IMR-90 (cell line): ENCODE results near the gene ZNF423. TPM values are rescaled to one million over a fixed set of nuclear protein-coding genes. Genes with fewer than 3 reads are reported as not detected.

Source experiments
- ATAC-seq: fragments of 200-7000 bp; cut with Tn5 transposase; 2 replicates; pipeline ENCODE4 v1.9.1; 2020; ENCODE audit warnings: low read depth, mild to moderate bottlenecking, moderate library complexity
- BruUV-seq: library from RNA; stranded (reverse); fragments of 400-500 nt; replicated peaks from 2 replicates; lab custom pipeline; 2021; lab: Mats Ljungman, UMichigan
- CTCF ChIA-PET: fragments of 300-600 bp; formaldehyde crosslinking; extraction: SDS; loops from one replicate; lab custom pipeline; 2021; ENCODE audit warnings: antibody characterized with exemption; lab: Yijun Ruan, JAX
- POLR2A ChIA-PET: fragments of 300-600 bp; sonication (Branson Sonifier 250); formaldehyde crosslinking; loops from one replicate; lab custom pipeline; 2022; ENCODE audit warnings: antibody characterized with exemption; ENCODE audit not compliant: unreplicated experiment; lab: Charles Lee
- DNase-seq: peaks from one replicate; pipeline ENCODE4 v3.0.0; 2013
- H2AFZ ChIP-seq: replicated peaks from 2 replicates; pipeline ENCODE3; 2013; ENCODE audit warnings: low read length, mild to moderate bottlenecking; ENCODE audit not compliant: poor library complexity
- H2AK5ac ChIP-seq: 2 replicates; pipeline ENCODE4 v1.6.1; 2013; ENCODE audit warnings: low read depth, low read length, inconsistent platforms
- H2AK9ac ChIP-seq: replicated peaks from 2 replicates; pipeline ENCODE3; 2013; ENCODE audit warnings: mild to moderate bottlenecking, low read depth, low read length, moderate library complexity; ENCODE audit not compliant: poor library complexity
- H2BK120ac ChIP-seq: 2 replicates; pipeline ENCODE4 v1.6.1; 2013; ENCODE audit warnings: low read depth, low read length, inconsistent platforms
- H2BK15ac ChIP-seq: 3 replicates; pipeline ENCODE4 v1.6.1; 2013; ENCODE audit warnings: low read depth, low read length, inconsistent platforms
- H2BK20ac ChIP-seq: 2 replicates; pipeline ENCODE4 v1.6.1; 2013; ENCODE audit warnings: low read depth, mild to moderate bottlenecking, inconsistent platforms, low read length, moderate library complexity
- H2BK5ac ChIP-seq: 2 replicates; pipeline ENCODE4 v1.6.1; 2013; ENCODE audit warnings: mild to moderate bottlenecking, low read depth, low read length, inconsistent platforms; ENCODE audit not compliant: poor library complexity, severe bottlenecking
- H3K14ac ChIP-seq: replicated peaks from 2 replicates; pipeline ENCODE4 v1.6.1; 2013; ENCODE audit warnings: low read depth, low read length, inconsistent platforms
- H3K18ac ChIP-seq: 2 replicates; pipeline ENCODE4 v1.6.1; 2013; ENCODE audit warnings: low read depth, low read length, control low read depth
- H3K23ac ChIP-seq: 2 replicates; pipeline ENCODE4 v1.6.1; 2013; ENCODE audit warnings: low read depth, low read length, inconsistent platforms
- H3K27ac ChIP-seq: 2 replicates; pipeline ENCODE4 v1.5.1; 2013; ENCODE audit warnings: mild to moderate bottlenecking, control low read depth, low read length; ENCODE audit not compliant: insufficient read depth
- H3K27me3 ChIP-seq: 2 replicates; pipeline ENCODE4 v1.6.1; 2013; ENCODE audit warnings: low read length; ENCODE audit not compliant: control insufficient read depth, insufficient read depth
- H3K36me3 ChIP-seq: 2 replicates; pipeline ENCODE4 v1.6.1; 2013; ENCODE audit warnings: low read length, mixed read lengths; ENCODE audit not compliant: control insufficient read depth, insufficient read depth
- H3K4ac ChIP-seq: 2 replicates; pipeline ENCODE4 v1.6.1; 2013; ENCODE audit warnings: low read depth, low read length, inconsistent platforms
- H3K4me1 ChIP-seq: 2 replicates; pipeline ENCODE4 v1.6.1; 2013; ENCODE audit warnings: low read length, mixed read lengths; ENCODE audit not compliant: control insufficient read depth, insufficient read depth
- H3K4me2 ChIP-seq: 2 replicates; pipeline ENCODE4 v1.6.1; 2013; ENCODE audit warnings: low read depth, mild to moderate bottlenecking, control low read depth, low read length, moderate library complexity
- H3K4me3 ChIP-seq: 2 replicates; pipeline ENCODE4 v1.5.1; 2013; ENCODE audit warnings: low read depth, mild to moderate bottlenecking, control low read depth, low read length, moderate library complexity; ENCODE audit not compliant: insufficient read depth
- H3K56ac ChIP-seq: 2 replicates; pipeline ENCODE4 v1.6.1; 2013; ENCODE audit warnings: low read length, inconsistent platforms; ENCODE audit not compliant: insufficient read depth; ENCODE audit errors: extremely low read depth
- H3K79me1 ChIP-seq, 2 experiments: 2 replicates each; pipeline ENCODE4 v1.6.1; 2013; ENCODE audit warnings: low read length in 2 of 2, inconsistent platforms in 1 of 2, low read depth in 1 of 2
- H3K9ac ChIP-seq: 2 replicates; pipeline ENCODE4 v1.6.1; 2013; ENCODE audit warnings: low read depth, low read length, control low read depth
- H3K9me1 ChIP-seq: 2 replicates; pipeline ENCODE4 v1.6.1; 2013; ENCODE audit warnings: low read length, inconsistent platforms; ENCODE audit not compliant: insufficient read depth
- H3K9me3 ChIP-seq: 2 replicates; pipeline ENCODE4 v1.6.1; 2013; ENCODE audit warnings: low read length; ENCODE audit not compliant: control insufficient read depth, insufficient read depth
- H4K20me1 ChIP-seq: 2 replicates; pipeline ENCODE4 v1.6.1; 2013; ENCODE audit warnings: low read length, inconsistent platforms; ENCODE audit not compliant: insufficient read depth
- H4K5ac ChIP-seq: 2 replicates; pipeline ENCODE4 v1.6.1; 2013; ENCODE audit warnings: mild to moderate bottlenecking, low read depth, low read length, control low read depth
- H4K8ac ChIP-seq, 2 experiments: 2 replicates each; pipeline ENCODE4 v1.6.1; 2013; ENCODE audit warnings: low read depth in 2 of 2, low read length in 2 of 2, control low read depth in 1 of 2, inconsistent platforms in 1 of 2
- H4K91ac ChIP-seq: 2 replicates; pipeline ENCODE4 v1.6.1; 2013; ENCODE audit warnings: low read depth, low read length, inconsistent platforms; ENCODE audit not compliant: insufficient read depth
- BHLHE40 ChIP-seq: fragments of 150-350 bp; IDR thresholded peaks from 2 replicates; pipeline ENCODE4 v1.6.1; 2016; ENCODE audit warnings: mild to moderate bottlenecking, low read depth, low read length
- CEBPB ChIP-seq: IDR thresholded peaks from 2 replicates; pipeline ENCODE4 v1.6.1; 2012; ENCODE audit warnings: low read depth, low read length, improper control_type of control experiment
- CHD1 ChIP-seq: IDR thresholded peaks from 2 replicates; pipeline ENCODE4 v1.6.1; 2012; ENCODE audit warnings: low read depth, low read length, improper control_type of control experiment
- FOS ChIP-seq: fragments of 150-350 bp; IDR thresholded peaks from 2 replicates; pipeline ENCODE4 v1.6.1; 2016; ENCODE audit warnings: low read depth, low read length
- MAFK ChIP-seq: IDR thresholded peaks from 2 replicates; pipeline ENCODE4 v1.6.1; 2012; ENCODE audit warnings: low read depth, low read length, improper control_type of control experiment
- MAZ ChIP-seq: IDR thresholded peaks from 2 replicates; pipeline ENCODE4 v1.6.1; 2012; ENCODE audit warnings: low read depth, mild to moderate bottlenecking, low read length, improper control_type of control experiment, moderate library complexity, borderline replicate concordance
- NFE2L2 ChIP-seq: fragments of 150-350 bp; IDR thresholded peaks from 2 replicates; pipeline ENCODE4 v1.6.1; 2016; ENCODE audit warnings: low read depth, mild to moderate bottlenecking, low read length
- POLR2A ChIP-seq: IDR thresholded peaks from 2 replicates; pipeline ENCODE4 v1.6.1; 2012; ENCODE audit warnings: mild to moderate bottlenecking, low read depth, low read length
- RAD21 ChIP-seq: IDR thresholded peaks from 2 replicates; pipeline ENCODE4 v1.6.1; 2012; ENCODE audit warnings: low read length, improper control_type of control experiment
- RCOR1 ChIP-seq: IDR thresholded peaks from 2 replicates; pipeline ENCODE4 v1.6.1; 2012; ENCODE audit warnings: mild to moderate bottlenecking, low read length, improper control_type of control experiment; ENCODE audit not compliant: insufficient replicate concordance
- RFX5 ChIP-seq: IDR thresholded peaks from 2 replicates; pipeline ENCODE4 v1.8.0; 2012; ENCODE audit warnings: low read depth, mild to moderate bottlenecking, low read length, moderate library complexity
- SMC3 ChIP-seq: fragments of 150-350 bp; IDR thresholded peaks from 2 replicates; pipeline ENCODE4 v1.6.1; 2016; ENCODE audit warnings: low read depth, mild to moderate bottlenecking, antibody characterized with exemption, low read length, moderate library complexity
- WGBS, 2 experiments: methylation state at CpG; one replicate each; pipeline versions ENCODE4 v1.1.5 to v1.1.7; 2013; ENCODE audit warnings: missing lambda C conversion rate in 2 of 2; ENCODE audit not compliant: insufficient read length in 1 of 2; ENCODE audit errors: extremely low coverage in 2 of 2; 5-methylcytosine and 5-hydroxymethylcytosine counted together
- dilution Hi-C: fragments of 300-500 bp; cut with HindIII; formaldehyde crosslinking; loops from one replicate; pipeline ENCODE4 v1.14.3; 2018; ENCODE audit warnings: low sequenced_read_pairs; ENCODE audit not compliant: unreplicated experiment
- in situ Hi-C: fragments of 300-500 bp; cut with MboI; formaldehyde crosslinking; loops from 3 replicates; pipeline ENCODE4 v1.14.3; 2019; ENCODE audit warnings: low sequenced_read_pairs, inconsistent platforms, mixed read lengths
- intact Hi-C: fragments of 100-400 bp; cut with micrococcal nuclease; formaldehyde crosslinking; loops from 2 replicates; pipeline ENCODE4 v1.10.0; 2022
- polyA plus RNA-seq, 3 experiments: library from polyadenylated mRNA; depleted of rRNA; stranded (reverse); fragments of >200 nt; gene quantifications; 2 replicates each; pipeline ENCODE4 v1.2.3, GENCODE V29; 2012; ENCODE audit warnings: low replicate concordance in 1 of 3
- total RNA-seq: library from RNA; depleted of rRNA; stranded (reverse); fragments of >200 nt; gene quantifications from 2 replicates; pipeline ENCODE4 v1.2.3, GENCODE V29; 2012
- TF ChIP-seq, protein P1 (sequence below): fragments of 150-350 bp; IDR thresholded peaks from 2 replicates; pipeline ENCODE4 v1.6.1; 2017; ENCODE audit warnings: mild to moderate bottlenecking, antibody characterized with exemption, low read length, low read depth
- TF ChIP-seq, protein P2 (sequence below): conservative IDR thresholded peaks from 2 replicates; pipeline ENCODE4 v1.5.1; 2012; ENCODE audit warnings: mild to moderate bottlenecking, low read depth, low read length, improper control_type of control experiment
- TF ChIP-seq, protein P3 (sequence below): fragments of 150-350 bp; IDR thresholded peaks from 2 replicates; pipeline ENCODE4 v1.6.1; 2016; ENCODE audit warnings: low read depth, mild to moderate bottlenecking, low read length, moderate library complexity, borderline replicate concordance

The ZNF423 gene
- total and polyA plus RNA-seq, 2 of the 4 experiments (the other 2 are of a cell fraction) = under 0.01 to 0.10 TPM

DNA sequence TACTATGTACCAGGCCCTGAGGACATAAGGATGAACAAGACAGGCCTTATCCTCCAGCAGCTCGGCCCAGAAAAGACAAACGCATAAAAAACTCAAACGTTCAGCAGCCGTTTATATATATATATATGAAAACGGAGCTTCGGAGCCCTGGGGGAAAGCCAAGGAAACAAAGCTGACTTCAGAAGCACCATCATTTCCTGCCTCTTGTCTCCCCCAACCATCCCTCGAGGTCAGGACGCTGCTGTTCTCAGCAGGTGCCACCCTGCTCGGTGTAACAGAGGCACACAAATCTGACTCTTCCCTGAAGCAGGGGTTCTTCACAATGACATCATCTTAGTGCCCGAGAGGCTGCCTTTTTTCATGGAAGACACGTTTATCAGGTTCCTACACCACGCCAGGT lies 146.9 kb downstream of the ZNF423 start:
- ChIA-PET POLR2A (no interaction called here), CTCF (no interaction called here)
- H3K4me2 ChIP-seq = no peak overlapping the region
- no peak overlapping the region for H3K56ac ChIP-seq
- no peaks in the 10 kb centered on the region for H3K79me1 ChIP-seq
- ATAC-seq (no peak), DNase-seq (no peak)
- no TSS peak for BruUV-seq
- H3K27ac ChIP-seq = no peak overlapping the region
- H3K4ac ChIP-seq = no peak overlapping the region
- no peak overlapping the region for H4K8ac ChIP-seq
- WGBS, 2 experiments = 51% methylated on average over 6 of the region's 12 CpGs; no CpG with 5 or more reads in 1 of the 2 experiments
- no peak overlapping the region for H2AK9ac ChIP-seq
- H3K36me3 ChIP-seq = no peaks in the 10 kb centered on the region
- H2AFZ ChIP-seq = peak overlapping the region; percentile 32
- H2BK15ac ChIP-seq = no peak overlapping the region
- no peak overlapping the region for H3K4me3 ChIP-seq
- dilution Hi-C loops (no loop called here), in situ Hi-C loops (no loop called here), intact Hi-C loops (no loop called here)
- no peak overlapping the region for H3K23ac ChIP-seq
- H2AK5ac ChIP-seq = no peak overlapping the region
- TF ChIP-seq CHD1 = no peak
- TF ChIP-seq RCOR1 = no peak
- no peak for TF ChIP-seq RAD21
- TF ChIP-seq, protein P1, sequence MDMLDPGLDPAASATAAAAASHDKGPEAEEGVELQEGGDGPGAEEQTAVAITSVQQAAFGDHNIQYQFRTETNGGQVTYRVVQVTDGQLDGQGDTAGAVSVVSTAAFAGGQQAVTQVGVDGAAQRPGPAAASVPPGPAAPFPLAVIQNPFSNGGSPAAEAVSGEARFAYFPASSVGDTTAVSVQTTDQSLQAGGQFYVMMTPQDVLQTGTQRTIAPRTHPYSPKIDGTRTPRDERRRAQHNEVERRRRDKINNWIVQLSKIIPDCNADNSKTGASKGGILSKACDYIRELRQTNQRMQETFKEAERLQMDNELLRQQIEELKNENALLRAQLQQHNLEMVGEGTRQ = no peak
- TF ChIP-seq, protein P2, sequence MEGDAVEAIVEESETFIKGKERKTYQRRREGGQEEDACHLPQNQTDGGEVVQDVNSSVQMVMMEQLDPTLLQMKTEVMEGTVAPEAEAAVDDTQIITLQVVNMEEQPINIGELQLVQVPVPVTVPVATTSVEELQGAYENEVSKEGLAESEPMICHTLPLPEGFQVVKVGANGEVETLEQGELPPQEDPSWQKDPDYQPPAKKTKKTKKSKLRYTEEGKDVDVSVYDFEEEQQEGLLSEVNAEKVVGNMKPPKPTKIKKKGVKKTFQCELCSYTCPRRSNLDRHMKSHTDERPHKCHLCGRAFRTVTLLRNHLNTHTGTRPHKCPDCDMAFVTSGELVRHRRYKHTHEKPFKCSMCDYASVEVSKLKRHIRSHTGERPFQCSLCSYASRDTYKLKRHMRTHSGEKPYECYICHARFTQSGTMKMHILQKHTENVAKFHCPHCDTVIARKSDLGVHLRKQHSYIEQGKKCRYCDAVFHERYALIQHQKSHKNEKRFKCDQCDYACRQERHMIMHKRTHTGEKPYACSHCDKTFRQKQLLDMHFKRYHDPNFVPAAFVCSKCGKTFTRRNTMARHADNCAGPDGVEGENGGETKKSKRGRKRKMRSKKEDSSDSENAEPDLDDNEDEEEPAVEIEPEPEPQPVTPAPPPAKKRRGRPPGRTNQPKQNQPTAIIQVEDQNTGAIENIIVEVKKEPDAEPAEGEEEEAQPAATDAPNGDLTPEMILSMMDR = no peak
- TF ChIP-seq, protein P3, sequence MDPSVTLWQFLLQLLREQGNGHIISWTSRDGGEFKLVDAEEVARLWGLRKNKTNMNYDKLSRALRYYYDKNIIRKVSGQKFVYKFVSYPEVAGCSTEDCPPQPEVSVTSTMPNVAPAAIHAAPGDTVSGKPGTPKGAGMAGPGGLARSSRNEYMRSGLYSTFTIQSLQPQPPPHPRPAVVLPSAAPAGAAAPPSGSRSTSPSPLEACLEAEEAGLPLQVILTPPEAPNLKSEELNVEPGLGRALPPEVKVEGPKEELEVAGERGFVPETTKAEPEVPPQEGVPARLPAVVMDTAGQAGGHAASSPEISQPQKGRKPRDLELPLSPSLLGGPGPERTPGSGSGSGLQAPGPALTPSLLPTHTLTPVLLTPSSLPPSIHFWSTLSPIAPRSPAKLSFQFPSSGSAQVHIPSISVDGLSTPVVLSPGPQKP = no peak
- no peak for TF ChIP-seq RFX5
- TF ChIP-seq POLR2A = no peak
- TF ChIP-seq MAFK = no peak
- TF ChIP-seq MAZ = no peak
- TF ChIP-seq FOS = no peak
- no peak for TF ChIP-seq BHLHE40
- no peak for TF ChIP-seq SMC3
- no peak for TF ChIP-seq NFE2L2
- TF ChIP-seq CEBPB = no peak
- H2BK120ac ChIP-seq = no peak overlapping the region
- no peak overlapping the region for H3K9ac ChIP-seq
- H2BK20ac ChIP-seq = no peak overlapping the region
- H3K4me1 ChIP-seq = no peaks in the 10 kb centered on the region
- no peaks in the 10 kb centered on the region for H4K20me1 ChIP-seq
- H4K5ac ChIP-seq = no peak overlapping the region
- H3K14ac ChIP-seq = no peak overlapping the region
- no peaks in the 10 kb centered on the region for H3K9me3 ChIP-seq
- H2BK5ac ChIP-seq = no peak overlapping the region
- H3K9me1 ChIP-seq = no peaks in the 10 kb centered on the region
- no peak overlapping the region for H4K91ac ChIP-seq
- H3K27me3 ChIP-seq = peaks cover 5% of the 10 kb centered on the region; the same call in 1 of the 2 replicates
- no peak overlapping the region for H3K18ac ChIP-seq
